OCI-LY1 (cell line): ENCODE measurements around the gene TLR9.

Source experiments
- H2AFZ ChIP-seq: fragments of 200-600 bp; sonication (generic), shearing (Covaris generic); 2 replicates; pipeline ENCODE4 v1.6.0; 2014; ENCODE audit warnings: antibody characterized with exemption, mild to moderate bottlenecking, low read length
- H3F3A ChIP-seq: fragments of 200-600 bp; sonication (generic), shearing (Covaris generic); 2 replicates; pipeline ENCODE4 v1.6.0; 2014; ENCODE audit warnings: mild to moderate bottlenecking, antibody characterized with exemption, low read length, moderate library complexity; ENCODE audit not compliant: insufficient read depth
- H3K27ac ChIP-seq: fragments of 200-600 bp; sonication (generic); 2 replicates; pipeline ENCODE4 v1.5.1; 2014; ENCODE audit warnings: low read length, mixed run types, mild to moderate bottlenecking, low read depth; ENCODE audit not compliant: poor library complexity, severe bottlenecking
- H3K27me3 ChIP-seq: fragments of 200-600 bp; sonication (generic); 2 replicates; pipeline ENCODE4 v1.6.0; 2014; ENCODE audit warnings: antibody characterized with exemption, mild to moderate bottlenecking, low read length, moderate library complexity; ENCODE audit not compliant: insufficient read depth
- H3K36me3 ChIP-seq: fragments of 200-600 bp; sonication (generic); 2 replicates; pipeline ENCODE4 v1.6.1; 2014; ENCODE audit warnings: mild to moderate bottlenecking, antibody characterized with exemption, low read length, moderate library complexity, mixed read lengths; ENCODE audit not compliant: insufficient read depth
- H3K4me1 ChIP-seq: fragments of 200-600 bp; sonication (generic); 2 replicates; pipeline ENCODE4 v1.5.1; 2014; ENCODE audit warnings: mild to moderate bottlenecking, low read length, moderate library complexity; ENCODE audit not compliant: insufficient read depth, severe bottlenecking
- H3K4me2 ChIP-seq: fragments of 200-600 bp; sonication (generic), shearing (Covaris generic); 2 replicates; pipeline ENCODE4 v1.6.1; 2014; ENCODE audit warnings: low read length
- H3K4me3 ChIP-seq: fragments of 200-600 bp; sonication (generic); 2 replicates; pipeline ENCODE4 v1.5.1; 2014; ENCODE audit warnings: low read length, low read depth, mild to moderate bottlenecking, mixed read lengths; ENCODE audit not compliant: poor library complexity, severe bottlenecking
- H3K79me2 ChIP-seq: fragments of 200-600 bp; shearing (Covaris generic); 2 replicates; pipeline ENCODE4 v1.6.1; 2016; ENCODE audit warnings: mixed run types, low read length, mixed read lengths; ENCODE audit not compliant: insufficient read depth
- H3K9ac ChIP-seq: fragments of 200-600 bp; sonication (generic), shearing (Covaris generic); 2 replicates; pipeline ENCODE4 v1.6.1; 2014; ENCODE audit warnings: mild to moderate bottlenecking, low read length, mixed read lengths
- H3K9me2 ChIP-seq: fragments of 200-600 bp; sonication (generic), shearing (Covaris generic); 2 replicates; pipeline ENCODE4 v1.6.1; 2014; ENCODE audit warnings: low read depth, mild to moderate bottlenecking, low read length, mixed read lengths
- H3K9me3 ChIP-seq: fragments of 200-600 bp; shearing (Covaris generic); 2 replicates; pipeline ENCODE4 v1.6.1; 2014; ENCODE audit warnings: low read length, mixed read lengths
- H4K20me1 ChIP-seq: fragments of 200-600 bp; sonication (generic), shearing (Covaris generic); 2 replicates; pipeline ENCODE4 v1.6.0; 2016; ENCODE audit warnings: mild to moderate bottlenecking, low read length; ENCODE audit not compliant: insufficient read depth
- EZH2 ChIP-seq: fragments of 200-600 bp; sonication (generic), shearing (Covaris generic); IDR thresholded peaks from 2 replicates; pipeline ENCODE4 v1.8.0; 2017; ENCODE audit warnings: borderline replicate concordance, mixed run types, mild to moderate bottlenecking, antibody characterized with exemption, low read length, moderate library complexity, mixed read lengths
- TF ChIP-seq, protein P1 (sequence below): fragments of 200-600 bp; sonication (generic), shearing (Covaris generic); IDR thresholded peaks from 2 replicates; pipeline ENCODE4 v1.5.1; 2017; ENCODE audit warnings: mild to moderate bottlenecking, antibody characterized with exemption, low read length, moderate library complexity, mixed read lengths

Gene TLR9

DNA sequence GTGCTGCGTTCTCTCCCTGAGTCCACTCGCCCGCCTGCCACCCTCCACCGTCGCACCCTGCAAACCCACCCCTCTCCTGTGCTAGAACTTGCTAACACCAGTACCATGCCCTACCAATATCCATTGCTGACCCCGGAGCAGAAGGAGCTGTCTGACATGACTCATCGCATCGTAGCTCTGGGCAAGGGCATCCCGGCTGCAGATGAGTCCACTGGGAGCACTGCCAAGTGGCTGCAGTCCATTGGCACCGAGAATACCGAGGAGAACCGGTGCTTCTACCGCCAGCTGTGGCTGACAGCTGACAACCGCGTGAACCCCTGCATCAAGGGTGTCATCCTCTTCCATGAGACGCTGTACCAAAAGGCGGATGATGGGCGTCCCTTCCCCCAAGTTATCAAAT lies 32.4 kb downstream of the TLR9 start:
- H3K79me2 ChIP-seq, result no peaks in the 10 kb centered on the region
- H3K4me2 ChIP-seq, result no peak overlapping the region
- H3K9me2 ChIP-seq, result no peaks in the 10 kb centered on the region
- no peak overlapping the region for H3K9ac ChIP-seq
- no peaks in the 10 kb centered on the region for H4K20me1 ChIP-seq
- TF ChIP-seq, protein P1, sequence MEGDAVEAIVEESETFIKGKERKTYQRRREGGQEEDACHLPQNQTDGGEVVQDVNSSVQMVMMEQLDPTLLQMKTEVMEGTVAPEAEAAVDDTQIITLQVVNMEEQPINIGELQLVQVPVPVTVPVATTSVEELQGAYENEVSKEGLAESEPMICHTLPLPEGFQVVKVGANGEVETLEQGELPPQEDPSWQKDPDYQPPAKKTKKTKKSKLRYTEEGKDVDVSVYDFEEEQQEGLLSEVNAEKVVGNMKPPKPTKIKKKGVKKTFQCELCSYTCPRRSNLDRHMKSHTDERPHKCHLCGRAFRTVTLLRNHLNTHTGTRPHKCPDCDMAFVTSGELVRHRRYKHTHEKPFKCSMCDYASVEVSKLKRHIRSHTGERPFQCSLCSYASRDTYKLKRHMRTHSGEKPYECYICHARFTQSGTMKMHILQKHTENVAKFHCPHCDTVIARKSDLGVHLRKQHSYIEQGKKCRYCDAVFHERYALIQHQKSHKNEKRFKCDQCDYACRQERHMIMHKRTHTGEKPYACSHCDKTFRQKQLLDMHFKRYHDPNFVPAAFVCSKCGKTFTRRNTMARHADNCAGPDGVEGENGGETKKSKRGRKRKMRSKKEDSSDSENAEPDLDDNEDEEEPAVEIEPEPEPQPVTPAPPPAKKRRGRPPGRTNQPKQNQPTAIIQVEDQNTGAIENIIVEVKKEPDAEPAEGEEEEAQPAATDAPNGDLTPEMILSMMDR, result no peak
- no peak for TF ChIP-seq EZH2
- no peaks in the 10 kb centered on the region for H3F3A ChIP-seq
- H3K9me3 ChIP-seq, result no peaks in the 10 kb centered on the region
- no peak overlapping the region for H3K27ac ChIP-seq
- no peaks in the 10 kb centered on the region for H3K27me3 ChIP-seq
- peaks cover 7% of the 10 kb centered on the region for H3K4me1 ChIP-seq
- no peak overlapping the region for H2AFZ ChIP-seq
- H3K36me3 ChIP-seq, result no peaks in the 10 kb centered on the region
- H3K4me3 ChIP-seq, result no peak overlapping the region

GRCh38 chr3:52191663-52192062 lies 33.8 kb downstream of the TLR9 start:
- no peak overlapping the region for H3K4me3 ChIP-seq
- no peaks in the 10 kb centered on the region for H3K27me3 ChIP-seq
- H2AFZ ChIP-seq, result no peak overlapping the region
- H3K79me2 ChIP-seq, result no peaks in the 10 kb centered on the region
- no peak overlapping the region for H3K4me2 ChIP-seq
- no peaks in the 10 kb centered on the region for H4K20me1 ChIP-seq
- H3K4me1 ChIP-seq, result no peaks in the 10 kb centered on the region
- H3K9ac ChIP-seq, result no peak overlapping the region
- no peaks in the 10 kb centered on the region for H3K36me3 ChIP-seq
- H3K9me2 ChIP-seq, result no peaks in the 10 kb centered on the region
- H3K27ac ChIP-seq, result no peak overlapping the region
- H3K9me3 ChIP-seq, result no peaks in the 10 kb centered on the region
- no peaks in the 10 kb centered on the region for H3F3A ChIP-seq
- no peak for TF ChIP-seq EZH2
- TF ChIP-seq, protein P1, result no peak

GRCh38 chr3:52190294-52191074 lies 35.0 kb downstream of the TLR9 start:
- Histone ChIP-seq H3K4me1 (no peaks in the 10 kb centered on the region), H3K27me3 (no peaks in the 10 kb centered on the region), H3K9me3 (no peaks in the 10 kb centered on the region), H3K36me3 (no peaks in the 10 kb centered on the region), H2AFZ (no peak overlapping the region), H3K27ac (no peak overlapping the region), H3F3A (no peaks in the 10 kb centered on the region), H3K9me2 (no peaks in the 10 kb centered on the region), H3K4me3 (no peak overlapping the region), H3K4me2 (no peak overlapping the region), H4K20me1 (no peaks in the 10 kb centered on the region), H3K9ac (no peak overlapping the region), H3K79me2 (no peaks in the 10 kb centered on the region)
- no peak for TF ChIP-seq EZH2
- TF ChIP-seq, protein P1, result no peak
